PFSK-1 (cell line): Measurements from ENCODE around the gene TEX19.

ENCODE experiments used
- FOXP2 ChIP-seq: optimal IDR thresholded peaks from 2 replicates; pipeline ENCODE3; 2011; ENCODE audit warnings: borderline replicate concordance, control low read depth, inconsistent platforms; ENCODE audit not compliant: insufficient read depth; ENCODE audit errors: extremely low read length, extremely low read depth
- POLR2AphosphoS5 ChIP-seq: IDR thresholded peaks from 2 replicates; pipeline ENCODE4 v1.6.1; 2012; ENCODE audit warnings: low read depth, mild to moderate bottlenecking, control low read depth, low read length, moderate library complexity
- REST ChIP-seq, 2 experiments: IDR thresholded peaks; 2 replicates each; pipeline versions ENCODE4 v1.6.1 to v1.8.0; 2011 to 2012; ENCODE audit warnings: low read depth in 2 of 2, low read length in 2 of 2, control low read depth in 1 of 2, inconsistent platforms in 1 of 2, mild to moderate bottlenecking in 1 of 2, moderate library complexity in 1 of 2; ENCODE audit not compliant: insufficient read depth in 1 of 2
- SIN3A ChIP-seq: IDR thresholded peaks from 2 replicates; pipeline ENCODE4 v1.6.1; 2012; ENCODE audit warnings: mild to moderate bottlenecking, low read length, moderate library complexity, borderline replicate concordance; ENCODE audit not compliant: insufficient read depth
- TAF1 ChIP-seq: IDR thresholded peaks from 2 replicates; pipeline ENCODE4 v1.6.1; 2012; ENCODE audit warnings: low read length, control low read depth, borderline replicate concordance; ENCODE audit not compliant: insufficient read depth

- TF ChIP-seq POLR2AphosphoS5 (no peak), TAF1 (no peak), REST (IDR thresholded peaks at IDR 0.05; ENCODE audit: insufficient read depth in 1 of 2, low read depth in 2 of 2, low read length in 2 of 2) (no peak), SIN3A (no peak), FOXP2 (no peak)
Observed at GRCh38 chr17:82400206-82400605, 41.2 kb downstream of the TEX19 start.
